Stimulated activated CD8-positive, alpha-beta memory T cell treated with anti-CD3 and anti-CD28 coated beads, Interleukin-15, amount 100 ng/mL, for 1 hour (primary cell): ENCODE data around the gene NFATC2.
"Not testable (repeated sequence)": the region's sequence is repeated elsewhere in the genome, so short reads cannot be mapped to it uniquely, and the experiment has no call there.

ENCODE experiments used
- DNase-seq: peaks from one replicate; pipeline ENCODE4 v3.0.0-alpha.2; 2020; ENCODE audit warnings: low read depth

Gene NFATC2

GRCh38 chr20:51354191-51354768 is 188.2 kb downstream of the NFATC2 start:
- no peak for DNase-seq

DNA sequence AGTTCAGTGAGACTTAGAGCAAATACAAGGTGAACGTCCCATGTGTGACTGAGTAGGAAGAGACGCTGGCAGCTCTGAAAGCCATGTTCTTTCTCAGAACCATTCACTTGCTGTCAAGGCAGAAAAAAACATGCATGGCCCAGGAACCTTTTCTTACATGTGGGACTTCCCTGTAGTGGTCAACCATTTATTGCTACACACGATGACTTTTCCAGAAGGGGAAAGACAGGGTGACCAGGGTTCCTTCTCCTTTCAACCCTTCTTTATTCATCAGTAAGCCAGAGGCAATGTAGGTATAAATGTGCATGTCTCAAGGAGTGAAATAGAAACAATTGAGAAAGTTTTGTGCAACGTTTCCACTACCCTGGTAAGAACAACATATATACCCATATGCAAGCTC is 189.0 kb downstream of the NFATC2 start:
- no peak for DNase-seq

- no peak for DNase-seq
Measured at GRCh38 chr20:51352791-51353190, 189.7 kb downstream of the NFATC2 start.

GRCh38 chr20:51350941-51351631 is 191.4 kb downstream of the NFATC2 start:
- DNase-seq: no peak

- DNase-seq: no peak
Measured at GRCh38 chr20:51348876-51349275, 193.6 kb downstream of the NFATC2 start.

DNA sequence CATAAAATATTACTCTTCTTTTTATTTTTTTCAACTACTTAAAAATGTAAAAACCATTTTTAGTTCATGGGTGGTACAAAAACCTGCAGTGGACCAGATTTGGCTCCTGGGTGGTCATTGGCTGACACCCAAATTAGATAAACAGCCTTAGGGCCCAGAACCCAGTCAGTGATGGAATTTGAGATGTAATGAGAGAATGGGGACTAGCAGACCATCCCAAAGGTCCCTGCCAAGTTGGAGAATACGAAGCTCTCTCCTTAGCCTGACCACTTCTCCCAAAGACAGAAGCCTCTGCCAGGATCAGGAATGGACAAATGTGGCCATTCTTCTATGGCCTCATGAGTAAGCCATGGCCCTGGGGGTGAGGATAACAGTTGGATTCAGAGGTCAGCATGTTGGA is 194.7 kb downstream of the NFATC2 start:
- DNase-seq: no peak

DNA sequence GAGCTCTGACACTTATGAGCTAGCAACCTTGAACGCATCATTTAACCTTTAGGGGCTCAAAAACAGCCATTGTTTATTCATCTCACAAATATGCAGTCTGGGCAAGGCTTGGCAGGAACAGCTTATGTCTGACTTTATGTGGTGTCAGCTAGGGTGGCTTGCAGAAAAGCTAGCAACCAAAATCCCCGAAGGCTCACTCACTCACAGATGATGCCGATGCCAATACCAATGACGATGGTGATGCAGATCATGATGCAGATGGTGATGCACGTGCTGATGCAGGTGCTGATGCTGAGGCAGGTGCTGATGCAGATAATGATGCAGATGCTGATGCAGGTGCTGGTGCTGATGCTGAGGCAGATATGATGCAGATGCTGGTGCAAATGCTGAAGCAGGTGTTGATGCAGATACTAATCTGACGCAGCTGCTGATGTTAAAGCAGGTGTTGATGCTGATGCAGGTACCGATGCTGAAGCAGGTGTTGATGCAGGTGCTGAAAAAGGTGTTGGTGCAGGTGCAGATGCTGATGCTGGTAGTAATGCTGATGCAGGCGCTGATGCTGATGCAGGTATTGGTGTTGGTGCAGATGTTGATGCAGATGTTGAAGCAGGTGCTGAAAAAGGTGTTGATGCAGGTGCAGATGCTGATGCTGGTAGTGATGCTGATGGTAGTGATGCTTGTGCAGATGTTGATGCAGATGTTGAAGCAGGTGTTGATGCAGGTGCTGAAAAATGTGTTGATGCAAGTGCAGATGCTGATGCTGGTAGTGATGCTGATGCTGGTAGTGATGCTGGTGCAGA is 195.6 kb downstream of the NFATC2 start:
- DNase-seq: no peak

DNA sequence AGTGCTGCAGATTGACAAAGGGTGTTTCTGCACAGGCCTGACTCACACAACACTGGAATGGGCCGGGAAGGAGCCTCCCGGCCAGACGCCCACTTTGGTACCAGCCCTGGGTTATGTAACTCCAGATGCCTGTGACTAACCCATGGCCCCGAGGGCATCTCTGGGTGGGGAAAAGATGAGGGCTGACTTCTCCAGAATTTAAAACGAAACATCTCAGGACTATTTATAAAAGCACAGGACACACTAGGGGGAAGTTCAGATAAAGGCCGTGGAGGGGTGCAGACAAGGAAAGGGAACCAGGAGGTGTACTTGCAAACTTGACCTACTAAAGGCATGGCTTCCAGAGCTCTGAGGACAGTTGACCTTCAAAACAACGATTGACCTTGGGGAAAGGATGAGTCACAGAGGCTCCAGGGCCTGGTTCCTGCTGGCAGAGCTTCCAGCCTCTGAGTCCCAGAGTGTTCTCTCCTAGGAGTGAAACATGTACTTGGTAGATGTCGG is 196.9 kb downstream of the NFATC2 start:
- DNase-seq: no peak

GRCh38 chr20:51343802-51344201 is 198.7 kb downstream of the NFATC2 start:
- not testable (repeated sequence) for DNase-seq

- no peak for DNase-seq
Measured at GRCh38 chr20:51342510-51343236, 199.8 kb downstream of the NFATC2 start.

DNA sequence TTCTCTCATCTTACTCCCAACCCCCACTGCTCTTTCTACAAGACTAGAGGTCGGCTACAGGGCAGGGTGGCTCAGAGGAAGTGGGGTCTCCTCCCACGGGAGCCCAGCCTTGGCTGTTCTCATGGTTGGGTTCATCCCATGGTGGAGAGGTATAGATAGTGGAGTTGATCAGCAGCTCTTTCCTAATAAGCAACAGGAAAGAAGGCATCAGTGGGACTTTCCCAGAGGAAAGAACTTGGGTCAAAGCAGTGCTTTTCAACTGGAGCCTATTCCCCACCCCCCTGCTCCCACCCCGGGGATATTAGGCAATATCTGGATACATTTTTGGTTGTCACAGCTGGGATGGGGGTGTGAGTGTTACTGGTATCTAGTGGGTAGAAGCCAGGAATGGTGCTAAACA is 200.9 kb downstream of the NFATC2 start:
- DNase-seq: no peak

DNA sequence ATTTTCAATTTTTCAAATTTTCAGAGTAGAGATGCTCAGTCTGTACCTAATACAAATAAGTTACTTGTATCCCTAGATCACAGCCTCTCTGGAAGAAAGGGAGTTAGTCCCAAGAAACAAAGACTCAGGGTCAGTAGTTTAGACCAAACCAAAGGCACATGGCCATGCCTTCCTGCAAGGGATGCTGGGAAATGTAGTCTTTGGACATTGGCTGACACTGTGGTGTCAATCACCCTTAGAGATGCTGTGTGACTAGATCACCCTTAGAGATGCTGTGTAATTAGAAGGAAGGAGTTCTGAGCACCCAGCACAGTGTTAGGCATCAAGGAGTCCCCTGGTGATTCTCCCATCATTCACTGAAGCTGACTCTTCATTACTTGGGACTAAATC is 202.1 kb downstream of the NFATC2 start:
- no peak for DNase-seq

- DNase-seq: no peak
Measured at GRCh38 chr20:51339721-51340450, 202.6 kb downstream of the NFATC2 start.

- no peak for DNase-seq
Measured at GRCh38 chr20:51338692-51339440, 203.7 kb downstream of the NFATC2 start.

- DNase-seq: no peak
Measured at GRCh38 chr20:51337126-51337805, 205.3 kb downstream of the NFATC2 start.
